GM21423 (cell line): ENCODE data around the gene SLC12A6.
A peak's percentile ranks its signal among the peaks of the same experiment; 100 is the strongest.
"Not testable (repeated sequence)": the region's sequence is repeated elsewhere in the genome, so short reads cannot be mapped to it uniquely, and the experiment has no call there.

ENCODE experiments used
- ATAC-seq: cut with Tn5 transposase; IDR thresholded peaks from one replicate; pipeline ENCODE4 v1.9.1; 2021; ENCODE audit warnings: mild to moderate bottlenecking, moderate library complexity; ENCODE audit not compliant: unreplicated experiment

Gene SLC12A6

DNA sequence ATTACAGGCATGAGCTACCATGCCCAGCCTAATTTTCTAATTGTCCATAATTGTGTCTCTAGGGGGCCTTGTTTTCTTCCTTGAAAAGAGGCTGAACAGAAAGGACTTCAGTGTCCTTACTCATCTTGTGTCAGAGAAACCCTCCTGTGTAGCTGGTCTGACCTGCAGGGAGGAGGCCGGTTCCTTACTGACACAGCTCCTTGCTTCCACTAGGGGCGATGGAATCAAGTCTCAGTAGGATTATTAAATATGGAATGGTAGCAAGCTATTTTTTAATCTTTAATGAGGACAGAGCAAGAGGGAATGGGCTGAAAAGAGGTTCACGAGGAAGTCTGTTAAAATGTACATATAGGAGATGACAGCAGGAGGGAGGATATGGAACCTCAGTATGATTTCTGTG is 20.8 kb upstream of the SLC12A6 start:
- ATAC-seq, result no peak

GRCh38 chr15:34357653-34358052 is 20.1 kb upstream of the SLC12A6 start:
- ATAC-seq, result no peak

DNA sequence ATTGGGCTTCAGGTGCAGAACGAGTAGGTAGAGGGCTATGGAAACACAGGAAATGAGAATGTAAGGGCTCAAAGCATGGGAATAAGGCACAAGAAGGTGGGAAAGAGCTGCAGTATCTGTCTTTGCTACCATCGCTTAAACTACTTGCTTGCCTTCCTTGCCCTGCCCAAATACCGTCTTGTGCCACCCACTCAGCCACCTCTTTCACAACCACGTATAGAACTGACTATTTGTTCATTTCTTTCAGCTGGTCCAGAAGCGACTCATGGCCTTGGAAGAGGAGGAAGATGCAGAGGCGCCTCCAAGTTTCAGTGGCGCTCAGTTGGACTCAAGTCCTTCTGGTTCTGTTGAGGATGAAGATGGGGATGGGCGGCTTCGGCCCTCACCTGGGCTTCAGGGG is 17.7 kb upstream of the SLC12A6 start:
- ATAC-seq, result no peak

- ATAC-seq, result no peak
Measured at GRCh38 chr15:34354286-34354685, 16.7 kb upstream of the SLC12A6 start.

DNA sequence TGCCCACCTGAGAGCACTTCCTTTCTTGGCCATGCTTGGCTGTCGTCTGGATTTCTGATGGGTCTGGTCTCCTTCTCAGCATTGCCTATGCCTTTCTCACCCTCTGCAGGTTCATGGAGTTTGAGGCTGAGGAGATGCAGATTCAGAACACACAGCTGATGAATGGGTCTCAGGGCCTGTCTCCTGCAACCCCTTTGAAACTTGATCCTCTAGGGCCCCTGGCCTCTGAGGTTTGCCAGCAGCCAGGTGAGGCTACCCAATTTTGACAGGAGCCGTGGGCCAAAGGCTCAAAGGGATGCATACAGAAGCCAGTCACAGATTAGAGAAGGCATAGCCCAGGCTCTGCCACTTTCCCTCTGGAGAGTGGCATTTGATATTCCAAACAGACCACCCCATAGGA is 16.0 kb upstream of the SLC12A6 start:
- no peak for ATAC-seq

DNA sequence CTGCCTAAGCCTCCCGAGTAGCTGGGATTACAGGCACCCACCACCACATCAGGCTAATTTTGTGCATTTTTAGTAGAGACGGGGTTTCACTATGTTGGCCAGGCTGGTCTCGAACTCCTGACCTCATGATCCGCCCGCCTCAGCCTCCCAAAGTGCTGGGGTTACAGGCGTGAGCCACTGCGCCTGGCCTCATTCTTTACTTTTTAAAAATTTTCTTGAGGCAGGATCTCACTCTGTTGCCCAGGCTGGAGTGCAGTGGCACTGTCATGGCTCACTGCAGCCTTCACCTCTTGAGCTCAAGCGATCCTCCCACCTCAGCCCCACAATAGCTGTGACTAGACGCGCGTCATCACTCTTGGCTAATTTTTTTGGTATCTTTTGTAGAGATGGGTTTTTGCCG is 15.4 kb upstream of the SLC12A6 start:
- ATAC-seq, result not testable (repeated sequence)

DNA sequence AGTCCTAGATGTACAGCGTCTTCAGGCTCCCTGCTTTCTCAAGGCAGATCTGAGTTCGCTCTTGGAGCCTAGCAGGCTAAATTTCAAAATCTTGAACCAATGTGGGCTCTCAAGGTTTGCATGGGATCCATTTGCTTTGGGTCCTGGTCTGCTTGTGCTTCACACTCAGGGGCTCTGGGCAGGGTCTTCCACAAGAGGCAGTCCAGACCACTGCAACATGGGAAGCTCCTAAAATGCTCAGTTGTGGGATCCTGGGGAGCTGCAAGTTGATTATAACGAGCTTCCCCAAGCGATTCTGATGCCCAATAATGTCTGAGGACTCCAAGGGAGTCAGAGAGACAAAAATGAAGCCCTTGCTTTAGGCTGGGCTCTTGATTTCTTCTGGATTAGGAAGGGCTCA is 12.2 kb upstream of the SLC12A6 start:
- no peak for ATAC-seq

- no peak for ATAC-seq
Measured at GRCh38 chr15:34348735-34349300, 11.2 kb upstream of the SLC12A6 start.

GRCh38 chr15:34347951-34348638 is 10.5 kb upstream of the SLC12A6 start:
- ATAC-seq, result no peak

DNA sequence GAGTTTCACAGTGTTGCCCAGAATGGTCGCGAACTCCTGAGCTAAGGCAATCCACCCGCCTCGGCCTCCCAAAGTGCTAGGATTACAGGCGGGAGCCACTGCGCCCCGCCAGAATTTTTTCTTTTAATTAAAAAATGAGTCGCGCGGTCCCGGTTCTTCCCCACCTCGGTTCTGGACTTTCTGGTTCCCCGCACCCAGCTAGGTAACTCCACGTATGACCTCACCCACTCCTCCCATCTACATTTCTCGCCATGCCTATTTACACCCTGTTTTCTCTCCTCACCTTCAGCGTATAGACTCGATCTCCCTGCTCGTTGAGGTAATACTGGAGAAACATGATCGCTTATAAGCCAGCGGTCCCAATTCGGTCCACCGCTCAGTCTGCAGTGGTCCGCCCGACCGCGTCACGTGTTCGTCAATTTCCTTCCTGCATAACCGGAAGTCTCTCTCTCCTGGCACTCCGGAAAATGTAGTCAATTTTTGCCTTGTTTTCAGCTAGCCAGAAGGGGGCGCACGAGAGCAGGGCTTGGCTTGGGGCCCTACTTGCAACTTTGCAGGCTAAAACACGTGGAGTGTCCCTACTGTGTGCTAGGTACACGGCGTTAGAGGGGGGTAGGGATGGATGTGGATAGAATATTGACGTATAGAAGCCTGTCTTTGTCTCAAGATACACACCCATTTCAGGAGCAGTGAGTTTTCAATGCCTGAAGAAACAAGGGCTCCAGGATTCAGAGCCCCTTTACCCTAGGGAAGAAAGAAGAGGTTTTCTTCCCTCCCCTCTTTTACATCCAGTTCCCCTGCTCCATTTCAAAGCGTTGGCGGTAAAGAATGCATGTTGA is 5.4 kb upstream of the SLC12A6 start, which contains the start of the genes NOP10 and NUTM1:
TSS of gene NOP10 (minus strand) at position 400 of the 839 bp plus-strand sequence. CDS start at position 337, 63 bp downstream.
TSS of gene NUTM1 (plus strand) at position 579 of the 839 bp plus-strand sequence. CDS start 382 bp downstream, outside the sequence.
- peak; percentile 93 for ATAC-seq

GRCh38 chr15:34342213-34342736 is 4.7 kb upstream of the SLC12A6 start:
- ATAC-seq, result not testable (repeated sequence)

GRCh38 chr15:34341381-34342212 is 4.0 kb upstream of the SLC12A6 start:
- no peak for ATAC-seq

DNA sequence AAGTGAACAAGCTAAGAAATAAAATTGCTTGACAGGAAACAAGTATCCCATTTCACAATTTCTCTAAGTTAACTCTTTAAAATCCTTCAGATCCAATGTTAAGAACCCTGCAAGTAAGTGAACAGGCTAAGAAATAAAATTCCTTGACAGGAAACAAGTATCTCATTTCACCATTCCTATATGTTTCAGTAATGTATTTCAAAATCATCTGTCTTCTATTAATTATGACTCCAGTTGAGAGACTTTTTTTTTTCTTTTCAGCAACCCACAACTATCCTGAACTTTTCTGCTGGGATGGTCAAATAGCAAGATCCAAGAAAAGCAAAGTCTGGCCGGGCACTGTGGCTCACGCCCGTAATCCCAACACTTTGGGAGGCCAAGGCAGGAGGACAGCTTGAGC is 2.4 kb upstream of the SLC12A6 start:
- no peak for ATAC-seq

- ATAC-seq, result no peak
Measured at GRCh38 chr15:34338347-34338746, 766 bp upstream of the SLC12A6 start.

- ATAC-seq, result peak; percentile 7
Measured at GRCh38 chr15:34336991-34337556, 507 bp downstream of the SLC12A6 start.

GRCh38 chr15:34336231-34336990 is 1.2 kb downstream of the SLC12A6 start:
- no peak for ATAC-seq

DNA sequence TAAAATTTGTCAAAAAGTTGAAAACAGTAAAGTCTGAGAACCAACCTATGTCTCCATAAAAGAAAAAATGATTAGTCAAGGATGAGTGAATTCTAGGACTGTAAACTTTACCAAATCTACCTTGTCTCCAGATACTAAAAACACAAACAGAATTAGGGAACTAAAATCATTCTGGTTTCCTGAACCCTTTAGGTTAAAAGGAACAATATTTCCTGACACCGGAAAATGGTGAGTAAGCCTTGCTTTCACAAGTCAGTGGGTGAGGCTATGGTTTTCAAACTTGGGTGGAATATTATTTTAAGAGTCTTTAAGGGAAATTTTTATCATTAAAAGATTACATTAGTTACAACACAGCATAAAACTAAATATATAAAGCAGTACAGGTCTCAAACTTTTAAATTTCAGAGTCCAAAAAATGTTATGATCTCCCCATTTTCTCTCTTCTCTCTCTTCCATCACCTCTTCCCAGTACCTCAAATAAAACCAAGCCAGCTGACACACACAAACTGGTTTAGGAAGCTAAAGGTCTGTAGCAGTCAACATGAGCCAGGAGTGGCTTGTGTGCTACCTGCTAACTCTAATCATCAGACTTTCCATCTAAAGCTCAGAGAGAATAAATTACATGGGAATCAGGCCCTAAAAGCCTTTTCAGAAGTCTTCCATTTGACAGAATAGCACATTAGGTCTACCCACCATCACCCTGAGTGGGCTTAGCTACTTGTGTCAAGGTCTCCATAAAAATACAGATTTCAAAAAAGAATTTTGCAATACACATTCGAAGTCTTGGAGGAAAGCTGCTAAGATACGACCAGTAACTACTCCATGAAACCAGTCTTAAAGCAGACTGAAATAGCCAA is 2.2 kb downstream of the SLC12A6 start:
- ATAC-seq, result no peak

- ATAC-seq, result no peak
Measured at GRCh38 chr15:34334672-34335071, 2.9 kb downstream of the SLC12A6 start.
